ENCODE measurements around the gene APAF1. TPM values are rescaled to one million over a fixed set of nuclear protein-coding genes. Genes with fewer than 3 reads are reported as not detected.

The APAF1 gene
- total and polyA plus RNA-seq, 10 of the 15 experiments (the other 5 are each of a cell fraction or from before 2014, with no cell fraction given): 4.2 to 19.1 (median 14.2) TPM

- TF ChIP-seq MAX (IDR thresholded peaks at IDR 0.05; ENCODE audit: low read depth, low read length): no peak; the same call in 1 of the 2 replicates
- TF ChIP-seq MXI1 (IDR thresholded peaks at IDR 0.05; ENCODE audit: low read depth, low read length): peak; percentile 78
- no peak for TF ChIP-seq EZH2 (IDR thresholded peaks at IDR 0.05; ENCODE audit: borderline replicate concordance, control insufficient read depth, low read depth, low read length)
- TF ChIP-seq, protein P1, sequence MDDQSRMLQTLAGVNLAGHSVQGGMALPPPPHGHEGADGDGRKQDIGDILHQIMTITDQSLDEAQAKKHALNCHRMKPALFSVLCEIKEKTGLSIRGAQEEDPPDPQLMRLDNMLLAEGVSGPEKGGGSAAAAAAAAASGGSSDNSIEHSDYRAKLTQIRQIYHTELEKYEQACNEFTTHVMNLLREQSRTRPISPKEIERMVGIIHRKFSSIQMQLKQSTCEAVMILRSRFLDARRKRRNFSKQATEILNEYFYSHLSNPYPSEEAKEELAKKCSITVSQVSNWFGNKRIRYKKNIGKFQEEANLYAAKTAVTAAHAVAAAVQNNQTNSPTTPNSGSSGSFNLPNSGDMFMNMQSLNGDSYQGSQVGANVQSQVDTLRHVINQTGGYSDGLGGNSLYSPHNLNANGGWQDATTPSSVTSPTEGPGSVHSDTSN (IDR thresholded peaks at IDR 0.05; ENCODE audit: insufficient replicate concordance, low read depth, low read length): no peak
- no peak for TF ChIP-seq MTA3 (IDR thresholded peaks at IDR 0.05; ENCODE audit: borderline replicate concordance, low read length)
- TF ChIP-seq YBX1 (IDR thresholded peaks at IDR 0.05): no peak
- no peak for TF ChIP-seq STAT1 (conservative IDR thresholded peaks at IDR 0.05)
- no peak; the same call in 1 of the 2 replicates for TF ChIP-seq SMAD5 (IDR thresholded peaks at IDR 0.05; ENCODE audit: low read depth)
- no peak; the same call in 1 of the 2 replicates for TF ChIP-seq RFX5 (IDR thresholded peaks at IDR 0.05; ENCODE audit: low read depth, low read length)
- no peak for TF ChIP-seq ZNF687 (IDR thresholded peaks at IDR 0.05)
- no peak for TF ChIP-seq IRF4 (IDR thresholded peaks at IDR 0.05; ENCODE audit: low read depth, low read length)
- TF ChIP-seq CHD2 (IDR thresholded peaks at IDR 0.05; ENCODE audit: borderline replicate concordance, low read depth, low read length): 0 out of 2 replicates have a peak, but pooled peaks have one; percentile 45
- TF ChIP-seq, protein P2, sequence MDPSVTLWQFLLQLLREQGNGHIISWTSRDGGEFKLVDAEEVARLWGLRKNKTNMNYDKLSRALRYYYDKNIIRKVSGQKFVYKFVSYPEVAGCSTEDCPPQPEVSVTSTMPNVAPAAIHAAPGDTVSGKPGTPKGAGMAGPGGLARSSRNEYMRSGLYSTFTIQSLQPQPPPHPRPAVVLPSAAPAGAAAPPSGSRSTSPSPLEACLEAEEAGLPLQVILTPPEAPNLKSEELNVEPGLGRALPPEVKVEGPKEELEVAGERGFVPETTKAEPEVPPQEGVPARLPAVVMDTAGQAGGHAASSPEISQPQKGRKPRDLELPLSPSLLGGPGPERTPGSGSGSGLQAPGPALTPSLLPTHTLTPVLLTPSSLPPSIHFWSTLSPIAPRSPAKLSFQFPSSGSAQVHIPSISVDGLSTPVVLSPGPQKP (IDR thresholded peaks at IDR 0.05; ENCODE audit: low read depth, low read length): no peak
- TF ChIP-seq, protein P3, sequence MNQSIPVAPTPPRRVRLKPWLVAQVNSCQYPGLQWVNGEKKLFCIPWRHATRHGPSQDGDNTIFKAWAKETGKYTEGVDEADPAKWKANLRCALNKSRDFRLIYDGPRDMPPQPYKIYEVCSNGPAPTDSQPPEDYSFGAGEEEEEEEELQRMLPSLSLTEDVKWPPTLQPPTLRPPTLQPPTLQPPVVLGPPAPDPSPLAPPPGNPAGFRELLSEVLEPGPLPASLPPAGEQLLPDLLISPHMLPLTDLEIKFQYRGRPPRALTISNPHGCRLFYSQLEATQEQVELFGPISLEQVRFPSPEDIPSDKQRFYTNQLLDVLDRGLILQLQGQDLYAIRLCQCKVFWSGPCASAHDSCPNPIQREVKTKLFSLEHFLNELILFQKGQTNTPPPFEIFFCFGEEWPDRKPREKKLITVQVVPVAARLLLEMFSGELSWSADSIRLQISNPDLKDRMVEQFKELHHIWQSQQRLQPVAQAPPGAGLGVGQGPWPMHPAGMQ (IDR thresholded peaks at IDR 0.05; ENCODE audit: borderline replicate concordance): no peak
- no peak for TF ChIP-seq ATF7 (IDR thresholded peaks at IDR 0.05; ENCODE audit: low read depth)
- TF ChIP-seq ZNF207 (IDR thresholded peaks at IDR 0.05; ENCODE audit: borderline replicate concordance): no peak; the same call in 1 of the 2 replicates
- 0 out of 2 replicates have a peak, but pooled peaks have one; percentile 31 for TF ChIP-seq NR2F1 (conservative IDR thresholded peaks at IDR 0.05)
- no peak for TF ChIP-seq ZNF622 (IDR thresholded peaks at IDR 0.05)
- TF ChIP-seq BACH1 (IDR thresholded peaks at IDR 0.05; ENCODE audit: borderline replicate concordance): peak; percentile 55; the same call in 1 of the 2 replicates
Observed at GRCh38 chr12:98644712-98645571, at the start of gene APAF1, which contains the start of gene IKBIP (continued).
